Hematopoietic multipotent progenitor cell treated with erythropoietin and hydrocortisone succinate and interleukin-3 and kit ligand, for 17 days (in vitro differentiated cells): ENCODE data around the gene CNTN5.

Experiments
- DNase-seq: peaks from one replicate; pipeline ENCODE4 v3.0.0-alpha.2; 2015; ENCODE audit warnings: low spot score

Gene CNTN5

GRCh38 chr11:99391245-99391644 is 370.5 kb downstream of the CNTN5 start:
- DNase-seq: no peak

- no peak for DNase-seq
Measured at GRCh38 chr11:99406345-99406744, 385.6 kb downstream of the CNTN5 start.

- no peak for DNase-seq
Measured at GRCh38 chr11:99410636-99411035, 389.9 kb downstream of the CNTN5 start.

GRCh38 chr11:99418927-99419720 is 398.4 kb downstream of the CNTN5 start:
- no peak for DNase-seq

- no peak for DNase-seq
Measured at GRCh38 chr11:99419991-99420390, 399.2 kb downstream of the CNTN5 start.

- no peak for DNase-seq
Measured at GRCh38 chr11:99422581-99423427, 402.1 kb downstream of the CNTN5 start.

- DNase-seq: no peak
Measured at GRCh38 chr11:99423428-99423983, 402.8 kb downstream of the CNTN5 start.

- no peak for DNase-seq
Measured at GRCh38 chr11:99424313-99425084, 403.8 kb downstream of the CNTN5 start.

GRCh38 chr11:99425596-99425995 is 404.8 kb downstream of the CNTN5 start:
- no peak for DNase-seq

GRCh38 chr11:99432677-99433076 is 411.9 kb downstream of the CNTN5 start:
- DNase-seq: no peak

GRCh38 chr11:99443276-99443675 is 422.5 kb downstream of the CNTN5 start:
- DNase-seq: no peak

GRCh38 chr11:99446400-99446799 is 425.7 kb downstream of the CNTN5 start:
- DNase-seq: no peak

GRCh38 chr11:99449345-99449744 is 428.6 kb downstream of the CNTN5 start:
- no peak for DNase-seq

GRCh38 chr11:99452075-99452474 is 431.3 kb downstream of the CNTN5 start:
- no peak for DNase-seq

- DNase-seq: no peak
Measured at GRCh38 chr11:99461913-99462312, 441.2 kb downstream of the CNTN5 start.

- DNase-seq: no peak
Measured at GRCh38 chr11:99464985-99465384, 444.2 kb downstream of the CNTN5 start.

GRCh38 chr11:99489581-99489980 is 468.8 kb downstream of the CNTN5 start:
- DNase-seq: no peak

GRCh38 chr11:99494065-99494464 is 473.3 kb downstream of the CNTN5 start:
- no peak for DNase-seq

- no peak for DNase-seq
Measured at GRCh38 chr11:99501655-99502054, 480.9 kb downstream of the CNTN5 start.

- DNase-seq: no peak
Measured at GRCh38 chr11:99505316-99505715, 484.6 kb downstream of the CNTN5 start.

- no peak for DNase-seq
Measured at GRCh38 chr11:99505831-99506230, 485.1 kb downstream of the CNTN5 start.

- no peak for DNase-seq
Measured at GRCh38 chr11:99509863-99510262, 489.1 kb downstream of the CNTN5 start.
